Adrenal gland (tissue), 5 donors: ENCODE data around the gene ACTG1.

Experiments
- POLR2A ChIP-seq, 2 donors: fragments of 450-650 bp; IDR thresholded peaks; one replicate each; pipeline ENCODE4 v1.6.1; 2017; ENCODE audit warnings: antibody characterized with exemption in 2 of 2, mild to moderate bottlenecking in 2 of 2, moderate library complexity in 1 of 2
- TF ChIP-seq, protein P1 (sequence below), 6 experiments: fragments of 450-650 bp in 4 of 6; fragments of 200-600 bp in 2 of 6; sonication (generic) in 1 of 6; IDR thresholded peaks; 1 replicate in 5 of 6; 2 replicates in 1 of 6; pipeline versions ENCODE4 v1.5.1 to v1.8.0; 2016 to 2021; ENCODE audit warnings: antibody characterized with exemption in 6 of 6, mild to moderate bottlenecking in 2 of 6, moderate library complexity in 1 of 6
- donor health status: DM: no; HTN: no; CAD: no.

- TF ChIP-seq, protein P1, sequence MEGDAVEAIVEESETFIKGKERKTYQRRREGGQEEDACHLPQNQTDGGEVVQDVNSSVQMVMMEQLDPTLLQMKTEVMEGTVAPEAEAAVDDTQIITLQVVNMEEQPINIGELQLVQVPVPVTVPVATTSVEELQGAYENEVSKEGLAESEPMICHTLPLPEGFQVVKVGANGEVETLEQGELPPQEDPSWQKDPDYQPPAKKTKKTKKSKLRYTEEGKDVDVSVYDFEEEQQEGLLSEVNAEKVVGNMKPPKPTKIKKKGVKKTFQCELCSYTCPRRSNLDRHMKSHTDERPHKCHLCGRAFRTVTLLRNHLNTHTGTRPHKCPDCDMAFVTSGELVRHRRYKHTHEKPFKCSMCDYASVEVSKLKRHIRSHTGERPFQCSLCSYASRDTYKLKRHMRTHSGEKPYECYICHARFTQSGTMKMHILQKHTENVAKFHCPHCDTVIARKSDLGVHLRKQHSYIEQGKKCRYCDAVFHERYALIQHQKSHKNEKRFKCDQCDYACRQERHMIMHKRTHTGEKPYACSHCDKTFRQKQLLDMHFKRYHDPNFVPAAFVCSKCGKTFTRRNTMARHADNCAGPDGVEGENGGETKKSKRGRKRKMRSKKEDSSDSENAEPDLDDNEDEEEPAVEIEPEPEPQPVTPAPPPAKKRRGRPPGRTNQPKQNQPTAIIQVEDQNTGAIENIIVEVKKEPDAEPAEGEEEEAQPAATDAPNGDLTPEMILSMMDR (IDR thresholded peaks at IDR 0.05) = no peak
- no peak for TF ChIP-seq POLR2A (IDR thresholded peaks at IDR 0.05)
These were observed 44.3 kb upstream of the ACTG1 start for GRCh38 chr17:81556863-81557262.
